DMS53 (cell line): ENCODE results near the gene RASL10B.

ENCODE experiments used
- DNase-seq: peaks from one replicate; lab custom pipeline; 2025; lab: John Stamatoyannopoulos, UW

RASL10B gene

DNA sequence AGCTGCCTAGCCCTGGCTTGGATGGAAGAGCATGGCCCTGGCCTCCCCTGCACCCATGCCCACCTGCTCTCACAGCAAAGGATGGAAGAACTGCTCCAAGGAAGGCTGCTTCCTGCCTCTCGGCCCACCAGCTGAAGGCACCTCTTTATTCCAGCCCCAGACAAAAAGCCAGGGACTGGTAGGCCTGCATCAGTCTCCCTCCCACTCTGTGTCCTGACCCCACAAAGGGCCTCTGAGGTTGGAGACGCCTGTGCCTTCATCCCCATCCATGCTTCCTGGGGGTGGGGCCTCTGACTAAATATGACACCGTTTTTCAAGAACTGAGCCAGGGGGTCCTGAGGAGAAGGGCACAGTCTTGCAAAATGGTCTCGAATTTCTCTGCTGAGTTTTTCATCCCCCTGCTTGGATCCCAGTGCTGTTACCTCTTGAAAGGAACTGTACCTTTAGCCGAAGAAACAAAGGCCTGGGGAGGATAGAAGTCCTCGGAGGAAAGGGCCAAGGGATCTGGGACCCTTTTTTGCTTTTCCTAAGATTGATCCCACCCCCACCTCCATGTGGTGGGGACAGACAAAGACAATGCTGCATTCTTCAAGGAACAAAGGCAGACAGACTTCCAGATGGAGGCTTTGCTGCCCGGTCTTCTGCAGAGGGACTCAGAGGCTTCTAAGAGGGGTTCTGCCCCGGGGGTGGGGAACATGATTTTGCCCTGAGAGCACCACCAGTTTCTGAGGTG lies 34.5 kb downstream of the RASL10B start:
- DNase-seq = no peak

DNA sequence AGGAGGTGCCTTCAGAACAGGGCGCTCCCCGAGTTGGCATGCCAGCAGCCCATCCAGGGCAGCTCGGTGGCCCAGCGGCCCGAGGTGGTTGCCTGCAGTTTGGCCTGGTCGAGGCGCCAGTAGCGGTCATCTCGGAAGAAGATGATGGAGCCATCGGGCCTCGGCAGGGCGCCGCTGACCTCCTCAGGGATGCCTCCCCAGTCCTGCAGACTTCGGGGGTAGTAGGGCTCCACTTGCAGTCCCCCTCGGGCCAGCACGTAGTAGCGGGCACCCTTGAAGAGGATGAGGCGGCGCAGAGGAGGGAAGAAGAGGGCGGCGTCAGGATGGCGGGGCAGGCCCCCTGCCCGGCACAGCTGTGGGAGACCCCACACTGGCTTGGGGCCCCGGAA lies 35.0 kb downstream of the RASL10B start:
- no peak for DNase-seq

DNA sequence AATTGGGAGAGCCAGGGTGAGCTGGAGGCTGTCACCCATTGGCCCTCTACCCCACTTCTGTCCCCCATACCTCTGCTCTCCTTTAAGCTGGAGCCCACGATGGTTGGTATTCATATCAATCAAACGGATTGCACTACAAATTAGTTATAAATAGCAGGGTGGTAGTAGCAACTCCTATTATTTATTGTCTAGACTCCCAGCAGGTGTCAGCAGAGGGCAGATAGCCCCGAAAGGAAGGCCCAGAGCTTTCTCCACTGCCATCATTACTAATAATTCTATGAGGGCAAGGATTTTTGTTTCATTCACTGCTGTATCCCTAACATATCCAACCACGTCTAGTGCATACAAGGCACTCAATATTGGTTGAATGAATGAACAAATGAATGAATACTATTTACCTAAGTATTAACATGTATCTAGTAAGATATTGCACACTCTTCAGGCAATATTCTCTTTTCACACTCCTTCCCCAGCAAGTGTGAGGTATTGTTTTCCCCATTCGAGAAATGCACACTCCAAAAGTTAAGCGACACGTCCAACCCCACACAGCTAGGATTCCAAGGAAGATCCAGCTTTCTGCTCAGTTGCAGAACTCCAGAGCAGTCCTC lies 35.6 kb downstream of the RASL10B start:
- peak; percentile 58 for DNase-seq

DNA sequence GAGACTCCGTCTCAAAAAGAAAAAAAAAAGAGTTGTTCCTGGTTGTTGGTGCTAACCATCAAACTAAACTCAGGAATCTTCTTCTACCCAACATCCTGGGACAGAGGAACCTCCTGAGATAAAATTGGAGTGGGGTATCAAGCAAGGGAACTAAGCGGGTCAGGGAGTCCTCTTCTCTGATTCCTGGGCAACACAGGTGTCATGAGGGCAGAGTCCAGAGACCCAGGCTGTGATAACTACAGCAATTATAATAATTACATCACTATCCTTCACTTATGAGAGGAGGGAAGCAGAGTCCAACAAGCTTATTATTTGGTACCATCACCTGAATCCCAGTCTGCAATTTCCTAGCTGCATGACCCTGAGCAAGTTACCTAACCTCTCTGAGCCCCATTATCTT lies 37.4 kb downstream of the RASL10B start:
- no peak for DNase-seq

DNA sequence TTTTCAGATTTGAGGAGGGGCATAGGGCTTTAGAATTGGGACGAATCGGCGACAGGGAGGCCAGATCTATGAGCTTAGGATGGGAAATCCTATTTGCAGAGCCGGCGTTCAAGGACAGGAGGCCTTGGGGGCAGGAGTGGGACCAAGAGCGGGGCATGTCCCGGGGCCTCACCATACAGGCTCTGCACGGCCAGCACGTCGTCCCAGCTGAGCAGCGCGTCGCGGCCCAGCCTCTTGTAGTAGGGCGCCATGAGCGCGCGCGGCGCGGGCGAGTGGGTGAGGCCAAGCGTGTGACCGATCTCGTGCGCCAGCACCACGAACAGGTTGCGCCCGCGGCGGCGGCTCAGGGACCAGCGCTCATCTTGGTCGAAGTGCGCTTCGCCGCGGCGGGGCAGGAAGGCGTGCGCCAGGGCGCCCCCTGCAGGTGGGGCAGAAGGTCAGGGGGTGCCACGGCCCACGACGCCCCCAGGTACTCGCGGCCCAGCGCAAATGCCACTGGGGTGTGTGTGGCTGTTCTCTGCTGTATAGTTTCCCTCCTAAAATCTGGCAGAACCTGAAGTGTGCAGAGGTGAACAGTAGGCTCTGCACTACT lies 38.6 kb downstream of the RASL10B start:
- DNase-seq = no peak

DNA sequence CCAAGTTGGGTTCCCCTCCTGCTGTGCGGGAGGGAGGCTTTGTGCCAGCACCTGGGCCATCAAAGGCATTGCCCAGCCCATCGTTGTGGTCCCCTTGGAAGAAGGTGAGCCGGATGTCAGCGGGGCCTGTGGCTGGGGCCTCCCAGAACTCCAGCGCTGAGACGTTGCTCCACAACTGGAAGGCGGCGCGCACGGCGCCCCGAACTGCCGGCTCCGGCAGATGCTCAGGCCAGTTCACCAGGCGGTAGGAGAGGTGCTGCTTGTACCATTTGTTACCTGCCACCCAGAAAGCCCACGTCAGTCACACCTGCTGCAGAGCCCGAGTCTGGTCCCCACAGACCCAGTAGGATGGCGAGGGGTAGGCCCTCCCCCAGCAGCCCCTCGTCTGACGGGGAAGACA lies 41.7 kb downstream of the RASL10B start:
- DNase-seq = no peak

DNA sequence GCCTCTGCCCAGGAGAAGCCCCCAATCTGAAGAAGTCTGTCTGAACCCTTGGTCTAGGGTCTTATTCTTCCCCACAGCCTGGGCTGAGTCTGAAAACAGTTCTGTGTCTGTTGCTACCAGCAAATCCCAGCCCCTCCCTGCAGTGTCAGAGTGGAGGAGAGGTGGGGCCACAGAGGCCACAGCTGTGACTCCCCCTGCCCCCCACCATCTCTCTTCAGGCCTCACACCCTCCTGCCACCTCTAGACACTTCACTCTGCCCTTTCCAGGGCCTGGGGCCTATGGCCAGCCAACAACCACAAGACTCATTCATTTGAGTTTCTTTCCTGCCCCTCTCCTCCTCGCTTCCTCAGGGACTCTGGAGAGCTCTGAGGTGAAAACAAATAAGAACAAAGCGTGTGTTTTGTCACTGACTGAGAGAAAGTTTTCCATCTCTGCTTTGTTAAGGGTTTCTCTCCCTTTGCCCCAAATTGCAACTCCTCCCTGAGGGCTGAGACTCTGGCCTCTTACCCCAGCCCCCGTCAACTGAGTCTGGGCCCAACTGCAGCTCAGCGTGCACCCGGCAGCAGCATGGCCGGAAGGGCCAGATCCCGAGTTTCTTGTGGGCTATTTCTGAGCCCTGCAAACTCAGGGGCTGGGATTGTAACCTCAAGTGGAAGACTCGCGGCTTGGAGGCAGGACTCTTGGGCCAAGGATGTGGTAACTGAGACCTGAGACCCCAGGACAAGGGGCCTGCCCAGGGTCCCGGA lies 42.4 kb downstream of the RASL10B start:
- no peak for DNase-seq

DNA sequence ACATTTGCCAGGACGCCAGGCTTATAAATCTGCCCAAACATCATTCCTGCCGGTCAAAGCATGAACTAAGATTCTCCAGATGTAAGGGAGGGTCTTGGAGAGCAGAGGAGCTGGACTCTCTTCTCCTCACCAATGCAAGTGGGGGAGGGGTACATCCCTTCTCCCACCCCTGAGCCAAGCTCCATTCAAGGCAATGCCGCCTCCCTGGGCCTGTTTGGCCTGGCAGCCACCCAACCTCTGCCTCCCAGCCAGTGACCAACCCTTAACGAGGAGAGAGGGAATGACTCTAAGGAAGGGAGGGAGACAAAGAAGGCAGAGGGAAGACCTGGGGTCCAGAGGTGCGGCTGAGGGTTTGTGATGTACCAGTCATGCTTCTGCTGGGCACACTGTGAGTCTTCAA lies 43.1 kb downstream of the RASL10B start:
- no peak for DNase-seq

DNA sequence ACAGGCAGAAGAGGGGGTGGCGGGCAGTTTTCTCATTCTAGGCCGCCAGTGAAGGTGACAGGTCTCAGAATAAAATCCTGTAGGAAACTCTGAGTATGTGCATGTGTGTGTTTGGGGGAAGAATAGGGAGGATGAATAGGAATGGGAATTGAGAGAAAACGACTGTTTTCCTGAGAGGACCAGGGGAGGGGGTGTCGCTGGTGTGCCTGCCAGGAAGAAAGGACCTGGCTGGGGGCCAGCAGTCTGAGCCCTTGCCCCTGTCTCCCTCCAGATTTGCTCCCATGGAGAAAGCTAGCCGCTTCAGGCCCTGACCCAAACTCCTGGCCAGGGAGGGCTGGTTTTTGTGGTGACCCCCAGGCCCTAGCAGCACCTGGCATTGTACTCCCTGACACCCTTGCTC lies 43.6 kb downstream of the RASL10B start:
- no peak for DNase-seq

DNA sequence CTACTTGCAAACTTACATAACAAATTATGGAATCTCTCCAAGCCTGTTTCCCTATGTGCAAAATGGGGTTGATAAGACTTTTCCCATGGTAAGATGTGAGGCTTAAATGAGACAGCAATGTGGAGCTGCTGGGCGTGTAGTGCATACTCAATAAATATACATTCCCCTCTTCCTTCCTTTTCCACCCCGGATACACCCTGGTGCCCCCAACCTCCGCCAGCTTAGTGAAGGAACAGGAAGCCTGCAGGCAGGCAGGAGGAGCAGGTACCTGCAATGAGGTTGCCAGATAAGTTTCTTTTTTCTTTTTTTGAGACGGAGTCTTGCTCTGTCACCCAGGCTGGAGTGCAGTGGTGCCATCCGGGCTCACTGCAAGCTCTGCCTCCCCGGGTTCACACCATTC lies 44.1 kb downstream of the RASL10B start:
- no peak for DNase-seq

DNA sequence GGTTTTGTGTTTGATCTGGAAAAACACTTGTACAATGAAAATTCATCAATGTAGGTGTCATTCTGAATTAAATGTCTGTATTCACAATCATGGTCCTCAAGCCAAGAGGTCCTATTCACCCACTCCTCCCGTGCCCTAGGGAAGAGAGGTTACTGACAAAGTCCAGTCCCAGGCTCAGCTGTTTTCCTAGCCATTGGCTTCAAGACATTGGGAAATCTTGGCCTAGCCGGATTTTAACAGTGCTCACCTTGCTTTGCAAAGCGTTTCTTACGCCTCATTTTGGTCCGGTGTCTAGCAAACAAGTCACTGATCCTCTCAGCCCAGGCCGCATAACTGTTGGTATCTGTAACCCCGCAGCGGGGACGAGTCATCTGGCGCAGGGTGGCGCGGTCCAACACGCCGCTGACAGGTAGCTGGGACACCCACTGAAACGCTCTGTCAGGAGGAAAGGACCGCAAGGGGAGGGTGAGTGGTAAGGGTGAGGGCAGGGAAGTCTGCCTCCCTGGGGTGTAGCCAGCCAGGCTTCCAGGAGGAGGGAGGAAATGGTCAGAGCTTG lies 47.3 kb downstream of the RASL10B start:
- DNase-seq = no peak

DNA sequence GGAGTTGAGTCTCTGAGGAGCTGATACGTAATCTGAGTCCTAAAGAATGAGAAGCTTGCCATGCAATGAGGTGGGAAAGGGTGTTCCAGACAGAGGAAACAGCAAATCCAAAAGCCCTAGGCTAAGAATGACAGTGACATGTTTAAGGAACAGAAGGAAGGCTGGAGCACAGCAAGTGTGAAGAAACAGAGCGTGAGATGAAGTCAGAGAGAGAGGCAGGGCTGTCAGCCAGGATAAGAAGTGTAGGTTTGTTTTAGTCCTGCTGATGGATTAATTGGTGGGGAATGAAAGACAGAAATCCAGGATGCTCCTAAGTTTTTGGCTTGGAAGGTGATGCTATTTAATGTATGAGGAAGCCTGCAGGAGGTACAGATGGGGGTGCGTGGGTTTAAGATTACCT lies 49.5 kb downstream of the RASL10B start:
- no peak for DNase-seq

DNA sequence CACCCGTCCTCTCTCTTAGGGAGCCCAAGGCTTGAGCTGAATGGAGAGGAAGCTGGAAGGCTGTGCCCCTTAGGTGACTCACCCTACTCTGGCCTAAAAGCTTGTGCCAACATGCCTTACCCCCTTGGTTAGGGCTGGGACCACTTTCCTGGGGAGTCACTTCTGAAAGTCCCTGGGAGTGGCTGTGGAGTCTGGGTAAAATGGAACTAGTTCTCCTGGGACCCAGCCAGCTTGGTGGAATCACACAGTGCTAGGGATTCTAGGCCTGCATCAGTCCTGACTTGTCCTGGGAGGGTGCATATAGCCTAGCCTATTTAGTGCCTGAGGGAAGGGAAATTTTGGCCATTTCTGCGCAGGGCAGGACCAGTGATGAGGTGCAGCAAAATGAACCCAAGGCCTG lies 53.5 kb downstream of the RASL10B start:
- no peak for DNase-seq

DNA sequence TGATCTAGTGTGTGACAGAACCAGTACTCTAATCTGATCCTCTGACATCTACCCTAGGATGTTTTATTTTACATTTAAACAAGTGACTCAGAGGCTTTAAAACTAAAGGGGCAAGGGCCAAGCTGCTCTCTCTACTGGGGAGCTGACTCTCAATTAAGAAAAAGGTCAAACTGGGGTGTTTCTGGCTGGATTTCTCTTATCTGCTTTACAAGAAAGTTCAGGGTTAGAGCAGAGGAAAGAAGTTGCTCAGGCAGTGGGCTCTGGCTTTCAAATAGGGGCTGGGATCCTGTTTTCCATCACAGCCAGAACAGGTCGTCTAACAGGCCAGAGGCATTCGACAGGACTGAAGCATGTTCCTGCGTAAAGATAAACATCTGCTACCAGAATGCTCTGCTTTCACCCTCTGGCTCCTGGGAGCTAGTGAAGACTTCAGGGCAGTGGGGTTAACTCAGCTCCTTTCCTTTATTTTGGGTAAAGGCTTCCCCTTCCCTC lies 55.5 kb downstream of the RASL10B start:
- DNase-seq = no peak

DNA sequence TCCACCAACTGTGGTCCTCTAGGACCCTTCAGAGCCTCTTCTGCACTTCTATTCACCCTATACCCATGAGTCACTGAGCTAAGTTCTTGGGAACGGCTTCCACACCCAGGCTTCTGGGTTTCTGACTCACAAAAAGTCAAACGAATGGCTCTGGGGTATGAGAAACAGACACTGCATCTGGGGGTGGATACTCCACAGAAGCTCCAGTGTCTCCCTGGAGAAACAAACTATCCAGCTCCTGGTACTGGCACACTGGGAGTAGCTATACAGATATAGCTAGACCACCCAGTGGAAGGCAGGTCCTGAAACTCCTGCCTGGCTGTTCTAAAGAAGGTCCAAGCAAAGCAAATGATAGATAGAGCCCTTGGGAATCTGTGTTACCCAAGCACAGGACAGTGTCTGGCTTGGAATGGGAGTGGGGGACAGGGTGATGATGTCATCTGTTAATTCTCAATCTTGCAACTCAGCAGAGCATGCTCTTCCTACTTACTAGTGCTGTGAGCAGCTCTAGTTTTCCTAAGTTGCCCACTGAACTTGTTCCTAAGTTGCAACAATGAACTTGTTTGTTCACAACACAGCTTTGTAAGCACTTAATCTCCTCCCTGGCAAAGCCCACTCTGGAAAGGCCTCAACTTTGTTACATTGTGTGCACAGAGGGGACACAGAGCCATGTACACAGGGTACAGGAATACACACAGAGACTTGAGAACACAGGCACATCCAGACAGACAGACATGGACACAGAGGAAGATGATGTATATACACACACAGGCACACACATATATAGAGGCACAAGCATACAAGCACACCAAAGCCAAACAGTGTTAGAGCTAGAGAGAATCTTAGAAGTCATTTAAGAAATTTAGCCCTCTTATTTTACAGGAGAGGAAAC lies 57.3 kb downstream of the RASL10B start:
- no peak for DNase-seq

DNA sequence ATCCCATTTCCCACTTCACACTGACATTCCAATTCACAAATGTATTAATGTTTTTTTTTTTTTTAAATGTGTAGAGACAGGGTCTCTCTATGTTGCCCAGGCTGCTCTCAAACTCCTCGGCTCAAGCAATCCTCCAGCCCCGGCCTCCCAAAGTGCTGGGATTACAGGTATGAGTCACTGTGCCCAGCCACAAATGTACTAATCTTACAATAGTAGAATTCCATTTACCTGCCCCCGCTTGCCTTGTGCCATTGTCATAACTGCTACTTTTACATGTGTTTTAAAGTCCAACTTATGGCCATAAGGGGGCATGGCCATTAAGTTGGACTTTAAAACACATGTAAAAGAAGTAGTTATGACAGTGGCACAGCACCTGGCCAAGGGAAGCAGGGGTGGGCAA lies 59.4 kb downstream of the RASL10B start:
- DNase-seq = no peak

DNA sequence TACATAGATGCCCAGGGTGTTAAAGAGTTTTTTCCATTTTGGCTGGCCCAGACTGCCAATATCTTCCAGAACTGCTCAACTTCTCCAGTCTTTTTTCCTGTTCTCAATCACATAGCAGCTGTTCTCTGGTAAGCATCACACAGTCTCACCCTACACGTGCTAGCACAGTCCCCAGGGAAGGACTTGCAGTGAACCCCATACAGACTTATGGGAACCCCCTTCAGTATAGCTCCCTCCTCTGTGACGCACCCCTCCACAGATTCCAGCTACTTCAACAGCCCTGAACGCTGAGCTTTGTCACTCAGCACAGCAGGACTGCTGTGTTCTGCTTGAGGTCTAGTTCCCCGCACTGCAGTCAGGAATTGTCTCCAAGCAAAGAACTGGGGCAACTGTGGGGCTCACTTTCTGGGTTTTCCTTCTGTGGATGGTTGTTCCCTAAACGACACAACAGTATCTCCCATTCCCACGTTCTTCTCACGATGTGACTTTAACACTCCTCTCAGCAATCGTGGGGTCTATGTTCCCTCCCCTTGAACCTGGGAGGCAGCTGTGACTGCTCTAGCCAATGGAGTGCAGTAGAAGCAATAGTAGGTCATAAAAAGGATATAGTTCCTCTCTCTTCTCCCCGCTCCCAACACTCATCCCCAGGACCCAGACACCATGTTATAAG lies 60.4 kb downstream of the RASL10B start:
- no peak for DNase-seq
